K562 (cell line): ENCODE results near the gene SP6. TPM values are rescaled to one million over a fixed set of nuclear protein-coding genes. Genes with fewer than 3 reads are reported as not detected.
A peak's percentile ranks its signal among the peaks of the same experiment; 100 is the strongest.

Experiments
- ATAC-seq: fragments of 200-7000 bp; cut with Tn5 transposase; 3 replicates; pipeline ENCODE4 v1.9.1; 2020; ENCODE audit warnings: moderate library complexity
- BruUV-seq: library from RNA; stranded (reverse); fragments of 400-500 nt; replicated peaks from 2 replicates; lab custom pipeline; 2021; lab: Mats Ljungman, UMichigan
- CTCF ChIA-PET: fragments of 300-600 bp; formaldehyde crosslinking; extraction: SDS; loops from one replicate; lab custom pipeline; 2021; ENCODE audit warnings: low intra/inter-chr PET ratio; lab: Yijun Ruan, JAX
- POLR2A ChIA-PET: fragments of 300-600, 350-650 bp; sonication (Branson Sonifier 250); formaldehyde crosslinking; extraction: SDS; loops from one replicate; lab custom pipeline; 2021; ENCODE audit warnings: antibody characterized with exemption, inconsistent platforms; lab: Yijun Ruan, JAX
- DNase-seq, 4 experiments: peaks; one replicate each; pipeline versions ENCODE4 v3.0.0 to v3.0.0-alpha.2; 2011 to 2018; ENCODE audit warnings: low spot score in 3 of 4, mixed read lengths in 3 of 4; ENCODE audit errors: extremely low read depth in 1 of 4
- FAIRE-seq: peaks from 2 replicates; lab custom pipeline; 2011; peaks lifted over from hg19 to GRCh38; lab: Jason Lieb, UNC
- H2AFZ ChIP-seq: 2 replicates; pipeline ENCODE4 v1.6.0; 2011; ENCODE audit warnings: low read depth, low read length, control low read depth, inconsistent platforms
- H3K27ac ChIP-seq: fragments of 200-600 bp; 3 replicates; pipeline ENCODE4 v1.8.0; 2011; ENCODE audit warnings: low read depth, mild to moderate bottlenecking, control low read depth, inconsistent platforms, low read length, moderate library complexity, mixed read lengths; ENCODE audit errors: extremely low read depth
- H3K27me3 ChIP-seq, 2 experiments: fragments of 300-600 bp in 1 of 2; 2 replicates in 1 of 2; 3 replicates in 1 of 2; pipeline versions ENCODE4 v1.6.0 to v1.8.0; 2011; ENCODE audit warnings: inconsistent platforms in 2 of 2, low read length in 2 of 2, mild to moderate bottlenecking in 1 of 2, mixed read lengths in 1 of 2, moderate library complexity in 1 of 2; ENCODE audit not compliant: control insufficient read depth in 2 of 2, insufficient read depth in 2 of 2
- H3K36me3 ChIP-seq: fragments of 300-600 bp; 3 replicates; pipeline ENCODE4 v1.8.0; 2011; ENCODE audit warnings: mild to moderate bottlenecking, low read length, inconsistent platforms; ENCODE audit not compliant: control insufficient read depth, insufficient read depth
- H3K4me1 ChIP-seq, 2 experiments: fragments of 200-600 bp in 1 of 2; replicated peaks in 1 of 2; 2 replicates in 1 of 2; 3 replicates in 1 of 2; pipeline versions ENCODE4 v1.5.1 to v1.8.0; 2011; ENCODE audit warnings: inconsistent platforms in 2 of 2, low read length in 2 of 2, mild to moderate bottlenecking in 1 of 2, mixed read lengths in 1 of 2, moderate library complexity in 1 of 2; ENCODE audit not compliant: control insufficient read depth in 2 of 2, insufficient read depth in 2 of 2
- H3K4me2 ChIP-seq: 2 replicates; pipeline ENCODE4 v1.6.1; 2011; ENCODE audit warnings: low read length, control low read depth, inconsistent platforms, mixed read lengths; ENCODE audit not compliant: insufficient read depth
- H3K4me3 ChIP-seq: fragments of 200-600 bp; sonication (generic), shearing (Covaris generic); 2 replicates; pipeline ENCODE4 v1.5.1; 2016; ENCODE audit warnings: control low read depth, inconsistent platforms
- H3K79me2 ChIP-seq: fragments of 200-600 bp; 3 replicates; pipeline ENCODE4 v1.8.0; 2011; ENCODE audit warnings: low read length, inconsistent platforms; ENCODE audit not compliant: control insufficient read depth, insufficient read depth
- H3K9ac ChIP-seq, 2 experiments: 2 replicates each; pipeline versions ENCODE4 v1.6.0 to v1.6.1; 2011; ENCODE audit warnings: low read depth in 2 of 2, low read length in 2 of 2, control low read depth in 1 of 2, inconsistent platforms in 1 of 2, mild to moderate bottlenecking in 1 of 2, mixed read lengths in 1 of 2; ENCODE audit not compliant: insufficient read depth in 1 of 2
- H3K9me1 ChIP-seq: one replicate; pipeline ENCODE4 v1.6.0; 2011; ENCODE audit warnings: inconsistent platforms, mild to moderate bottlenecking, low read length, moderate library complexity; ENCODE audit not compliant: control insufficient read depth, insufficient read depth
- H3K9me3 ChIP-seq: replicated peaks from 2 replicates; pipeline ENCODE4 v1.5.1; 2011; ENCODE audit warnings: low read depth, low read length, inconsistent platforms; ENCODE audit not compliant: control insufficient read depth, insufficient read depth
- H4K20me1 ChIP-seq: replicated peaks from 2 replicates; pipeline ENCODE4 v1.6.1; 2011; ENCODE audit warnings: low read length, inconsistent platforms, mixed read lengths; ENCODE audit not compliant: control insufficient read depth, insufficient read depth
- NFIC ChIP-seq: fragments of 450-650 bp; IDR thresholded peaks from 2 replicates; pipeline ENCODE4 v1.6.1; 2017; ENCODE audit warnings: mild to moderate bottlenecking, inconsistent platforms
- NFIX ChIP-seq: fragments of 250-450 bp; sonication (Bioruptor Pico); IDR thresholded peaks from 2 replicates; pipeline ENCODE4 v1.4.0; 2020; ENCODE audit warnings: low read depth, mild to moderate bottlenecking, moderate library complexity
- RBM25 ChIP-seq: fragments of 200-400 bp; formaldehyde crosslinking; IDR thresholded peaks from 2 replicates; pipeline ENCODE4 v1.6.1; 2018; ENCODE audit warnings: low read length, low read depth, moderate library complexity; ENCODE audit not compliant: severe bottlenecking
- SNIP1 ChIP-seq: fragments of 450-650 bp; IDR thresholded peaks from 2 replicates; pipeline ENCODE4 v1.7.1; 2017; ENCODE audit warnings: low read depth, mild to moderate bottlenecking
- ZNF121 ChIP-seq: sonication (generic); formaldehyde crosslinking; conservative IDR thresholded peaks from 2 replicates; pipeline ENCODE4 v1.8.0; 2022; ENCODE audit warnings: missing genetic modification reagents
- ZNF274 ChIP-seq: IDR thresholded peaks from 2 replicates; pipeline ENCODE4 v1.6.1; 2011; ENCODE audit warnings: low read depth, mild to moderate bottlenecking, low read length, moderate library complexity, borderline replicate concordance
- ZNF561 ChIP-seq: fragments of 450-650 bp; formaldehyde crosslinking; conservative IDR thresholded peaks from 2 replicates; pipeline ENCODE4 v1.4.0; 2020; ENCODE audit warnings: mild to moderate bottlenecking, moderate library complexity
- ZNF764 ChIP-seq: fragments of 250-450 bp; sonication (Bioruptor Pico); IDR thresholded peaks from 2 replicates; pipeline ENCODE4 v1.4.0; 2020; ENCODE audit warnings: low read depth, mild to moderate bottlenecking, moderate library complexity
- WGBS: fragments of 100-300 bp; shearing (Covaris generic); methylation state at CpG from one replicate; pipeline ENCODE4 v1.1.6; 2016; ENCODE audit warnings: low coverage, mixed read lengths; ENCODE audit not compliant: insufficient coverage; ENCODE audit errors: missing lambda C conversion rate; 5-methylcytosine and 5-hydroxymethylcytosine counted together
- in situ Hi-C: fragments of 300-500 bp; cut with MboI; formaldehyde crosslinking; loops from 4 replicates; pipeline ENCODE4 v1.15.0; 2018; ENCODE audit warnings: inconsistent platforms, mixed read lengths
- intact Hi-C: fragments of 100-400 bp; cut with micrococcal nuclease; formaldehyde crosslinking; loops from 2 replicates; pipeline ENCODE4 v1.14.2; 2022
- polyA plus RNA-seq, 8 experiments: library from polyadenylated mRNA; depleted of rRNA in 4 of 8; stranded (reverse) in 5 of 8; unstranded in 3 of 8; fragments of >200 nt; fragmentation: Nextera tagmentation in 2 of 8; fragmentation: Illumina TruSeq in 1 of 8; extraction: Ambion mirVana in 2 of 8; extraction: Trizol in 1 of 8; gene quantifications; 2 replicates each; pipeline versions ENCODE4 v1.2.1 to v1.2.3, GENCODE V29; 2011 to 2014; ENCODE audit warnings: inconsistent platforms in 1 of 8, missing spikeins in 1 of 8
- total RNA-seq, 7 experiments: library from RNA; depleted of rRNA in 6 of 7; stranded (reverse); fragments of >200 nt in 6 of 7; fragmentation: Illumina TruSeq in 2 of 7; extraction: Trizol in 2 of 7; gene quantifications; 2 replicates each; pipeline versions ENCODE4 v1.2.1 to v1.2.3, GENCODE V29; 2011 to 2021; ENCODE audit warnings: low replicate concordance in 1 of 7
- TF ChIP-seq, protein P1 (sequence below): fragments of 450-650 bp; formaldehyde crosslinking; conservative IDR thresholded peaks from 2 replicates; pipeline ENCODE4 v1.4.0; 2022; ENCODE audit warnings: mild to moderate bottlenecking, missing genetic modification characterization
- TF ChIP-seq, protein P2 (sequence below): IDR thresholded peaks from 3 replicates; pipeline ENCODE4 v1.6.1; 2011; ENCODE audit warnings: borderline replicate concordance, mild to moderate bottlenecking, moderate library complexity; ENCODE audit not compliant: insufficient read length; ENCODE audit errors: extremely low read depth

Gene SP6
- total and polyA plus RNA-seq, 9 of the 15 experiments (the other 6 are each of a cell fraction or from before 2014, with no cell fraction given): 0.11 to 7.9 (median 2.2) TPM

DNA sequence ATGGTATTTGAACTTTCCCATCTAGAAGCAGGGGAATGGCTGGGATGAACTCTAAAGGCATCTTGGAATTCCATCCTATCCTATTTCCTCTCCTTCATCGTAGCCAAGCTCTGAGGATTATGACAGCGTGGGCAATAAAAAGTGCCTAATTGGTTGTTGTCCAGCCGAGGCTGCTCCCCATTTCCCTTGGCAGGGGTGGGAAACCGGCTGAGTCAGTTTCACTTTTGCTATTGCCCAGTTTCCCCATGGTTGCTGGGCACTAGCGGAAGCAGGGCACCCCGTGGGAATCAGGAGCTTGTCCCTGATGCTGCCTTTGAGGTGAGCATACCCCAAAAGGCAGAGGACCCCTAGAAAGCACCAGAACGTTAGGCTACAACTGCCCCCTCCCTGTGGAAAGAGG is 31.3 kb upstream of the SP6 start (continued):
- TF ChIP-seq, protein P1, sequence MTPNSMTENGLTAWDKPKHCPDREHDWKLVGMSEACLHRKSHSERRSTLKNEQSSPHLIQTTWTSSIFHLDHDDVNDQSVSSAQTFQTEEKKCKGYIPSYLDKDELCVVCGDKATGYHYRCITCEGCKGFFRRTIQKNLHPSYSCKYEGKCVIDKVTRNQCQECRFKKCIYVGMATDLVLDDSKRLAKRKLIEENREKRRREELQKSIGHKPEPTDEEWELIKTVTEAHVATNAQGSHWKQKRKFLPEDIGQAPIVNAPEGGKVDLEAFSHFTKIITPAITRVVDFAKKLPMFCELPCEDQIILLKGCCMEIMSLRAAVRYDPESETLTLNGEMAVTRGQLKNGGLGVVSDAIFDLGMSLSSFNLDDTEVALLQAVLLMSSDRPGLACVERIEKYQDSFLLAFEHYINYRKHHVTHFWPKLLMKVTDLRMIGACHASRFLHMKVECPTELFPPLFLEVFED: no peak
- TF ChIP-seq ZNF274: no peak
- TF ChIP-seq, protein P2, sequence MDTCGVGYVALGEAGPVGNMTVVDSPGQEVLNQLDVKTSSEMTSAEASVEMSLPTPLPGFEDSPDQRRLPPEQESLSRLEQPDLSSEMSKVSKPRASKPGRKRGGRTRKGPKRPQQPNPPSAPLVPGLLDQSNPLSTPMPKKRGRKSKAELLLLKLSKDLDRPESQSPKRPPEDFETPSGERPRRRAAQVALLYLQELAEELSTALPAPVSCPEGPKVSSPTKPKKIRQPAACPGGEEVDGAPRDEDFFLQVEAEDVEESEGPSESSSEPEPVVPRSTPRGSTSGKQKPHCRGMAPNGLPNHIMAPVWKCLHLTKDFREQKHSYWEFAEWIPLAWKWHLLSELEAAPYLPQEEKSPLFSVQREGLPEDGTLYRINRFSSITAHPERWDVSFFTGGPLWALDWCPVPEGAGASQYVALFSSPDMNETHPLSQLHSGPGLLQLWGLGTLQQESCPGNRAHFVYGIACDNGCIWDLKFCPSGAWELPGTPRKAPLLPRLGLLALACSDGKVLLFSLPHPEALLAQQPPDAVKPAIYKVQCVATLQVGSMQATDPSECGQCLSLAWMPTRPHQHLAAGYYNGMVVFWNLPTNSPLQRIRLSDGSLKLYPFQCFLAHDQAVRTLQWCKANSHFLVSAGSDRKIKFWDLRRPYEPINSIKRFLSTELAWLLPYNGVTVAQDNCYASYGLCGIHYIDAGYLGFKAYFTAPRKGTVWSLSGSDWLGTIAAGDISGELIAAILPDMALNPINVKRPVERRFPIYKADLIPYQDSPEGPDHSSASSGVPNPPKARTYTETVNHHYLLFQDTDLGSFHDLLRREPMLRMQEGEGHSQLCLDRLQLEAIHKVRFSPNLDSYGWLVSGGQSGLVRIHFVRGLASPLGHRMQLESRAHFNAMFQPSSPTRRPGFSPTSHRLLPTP: no peak

DNA sequence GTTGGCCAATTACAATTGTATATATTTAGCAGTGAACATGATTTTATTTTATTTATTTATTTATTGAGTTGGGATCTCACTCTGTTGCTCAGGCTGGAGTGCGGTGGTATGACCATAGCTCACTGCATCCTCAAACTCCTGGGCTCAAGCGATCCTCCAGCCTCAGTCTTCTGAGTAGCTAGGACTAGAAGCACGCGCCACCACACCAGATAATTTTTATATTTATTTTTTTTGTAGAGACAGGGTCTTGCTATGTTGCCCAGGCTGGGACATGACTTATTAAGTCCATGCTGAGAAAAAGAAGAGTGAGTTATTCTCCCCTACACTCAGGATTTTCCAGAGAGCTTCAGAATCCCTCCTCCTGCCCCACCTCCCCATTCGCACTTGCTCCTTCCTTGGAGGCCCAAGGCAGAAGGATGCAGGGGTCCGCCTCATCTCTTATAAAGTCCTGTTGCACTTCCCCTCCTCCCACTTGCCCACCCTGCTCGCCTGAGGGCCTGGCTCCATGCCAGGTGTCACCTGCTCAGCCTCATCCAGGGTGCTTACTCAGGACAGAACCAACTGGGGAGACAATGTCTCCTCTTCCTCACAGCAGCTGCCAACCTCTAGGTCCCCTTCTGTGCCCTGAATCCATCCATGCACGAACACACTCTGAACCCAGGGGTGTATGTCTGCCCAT is 29.0 kb upstream of the SP6 start:
- FAIRE-seq (no peak), ATAC-seq (no peak), DNase-seq (no peak)
- Histone ChIP-seq H3K9me1 (no peaks in the 10 kb centered on the region), H3K4me2 (no peak overlapping the region), H3K9me3 (no peaks in the 10 kb centered on the region), H3K27me3 (no peaks in the 10 kb centered on the region), H3K79me2 (no peaks in the 10 kb centered on the region), H3K36me3 (no peaks in the 10 kb centered on the region), H3K4me1 (peaks cover 40 to 43% of the 10 kb centered on the region in 2 experiments), H3K27ac (no peak overlapping the region), H3K4me3 (no peak overlapping the region), H2AFZ (no peak overlapping the region), H4K20me1 (no peaks in the 10 kb centered on the region), H3K9ac (no peak overlapping the region)
- no peak for TF ChIP-seq SNIP1
- 0 out of 2 replicates have a peak, but pooled peaks have one; percentile 13 for TF ChIP-seq NFIX (CRISPR knock-in tag)
- peak; percentile 79 for TF ChIP-seq ZNF121 (CRISPR knock-in tag)
- peak; percentile 63 for TF ChIP-seq RBM25
- TF ChIP-seq ZNF561 (CRISPR knock-in tag): no peak
- TF ChIP-seq NFIC: peak; percentile 87
- no peak for TF ChIP-seq ZNF764
- POLR2A ChIA-PET: interaction anchor here (0.6 to 0.7 kb wide), 4 partner anchors 9 to 52 kb away, joined by 3 to 4 read pairs (median 3); partner anchors contain the start of gene SP2
- CTCF ChIA-PET: no interaction called here
- WGBS: 70% methylated on average over 8 of the region's 8 CpGs
- no TSS peak for BruUV-seq
- intact Hi-C loops (no loop called here), in situ Hi-C loops (no loop called here)
